H1 (cell line): ENCODE measurements around the gene HBA2. TPM values are rescaled to one million over a fixed set of nuclear protein-coding genes. Genes with fewer than 3 reads are reported as not detected.
A peak's percentile ranks its signal among the peaks of the same experiment; 100 is the strongest.

Experiments used
- CTCF ChIA-PET: fragments of 300-600 bp; sonication (Branson Sonifier 250); formaldehyde crosslinking; loops from one replicate; lab custom pipeline; 2021; ENCODE audit not compliant: partially characterized antibody; lab: Charles Lee
- POLR2A ChIA-PET: fragments of 300-600 bp; sonication (Branson Sonifier 250); formaldehyde crosslinking; loops from one replicate; lab custom pipeline; 2021; ENCODE audit warnings: inconsistent platforms; ENCODE audit not compliant: partially characterized antibody; lab: Charles Lee
- DNase-seq, 2 experiments: peaks; one replicate each; pipeline versions ENCODE4 v3.0.0 to v3.0.0-alpha.2; 2010 to 2022; ENCODE audit warnings: low spot score in 2 of 2, low read depth in 1 of 2, mixed read lengths in 1 of 2
- FAIRE-seq: peaks from 2 replicates; lab custom pipeline; 2011; peaks lifted over from hg19 to GRCh38; lab: Jason Lieb, UNC
- H2AFZ ChIP-seq: 2 replicates; pipeline ENCODE4 v1.8.1; 2012; ENCODE audit warnings: low read length, inconsistent platforms
- H2AK5ac ChIP-seq: 2 replicates; pipeline ENCODE4 v1.6.1; 2013; ENCODE audit warnings: low read depth, low read length
- H2BK120ac ChIP-seq: replicated peaks from 2 replicates; pipeline ENCODE3; 2013; ENCODE audit warnings: low read depth, low read length, inconsistent platforms
- H2BK12ac ChIP-seq: 2 replicates; pipeline ENCODE4 v1.6.1; 2013; ENCODE audit warnings: low read depth, low read length
- H2BK15ac ChIP-seq: 2 replicates; pipeline ENCODE4 v1.6.1; 2013; ENCODE audit warnings: low read length
- H2BK20ac ChIP-seq: 2 replicates; pipeline ENCODE4 v1.6.1; 2013; ENCODE audit warnings: low read length
- H2BK5ac ChIP-seq: 2 replicates; pipeline ENCODE4 v1.6.1; 2013; ENCODE audit warnings: low read depth, low read length
- H3K14ac ChIP-seq: 2 replicates; pipeline ENCODE4 v1.6.1; 2013; ENCODE audit warnings: inconsistent platforms; ENCODE audit not compliant: insufficient read length
- H3K18ac ChIP-seq: 2 replicates; pipeline ENCODE4 v1.6.1; 2013; ENCODE audit warnings: low read length; ENCODE audit errors: extremely low read depth
- H3K23ac ChIP-seq: 2 replicates; pipeline ENCODE4 v1.6.1; 2013; ENCODE audit warnings: inconsistent platforms; ENCODE audit not compliant: insufficient read length
- H3K23me2 ChIP-seq: 2 replicates; pipeline ENCODE4 v1.6.1; 2013; ENCODE audit warnings: low read depth, low read length
- H3K27ac ChIP-seq: 2 replicates; pipeline ENCODE4 v1.6.1; 2011; ENCODE audit warnings: low read depth, low read length, inconsistent platforms
- H3K27me3 ChIP-seq, 4 experiments: replicated peaks in 1 of 4; 1 replicate in 1 of 4; 2 replicates in 3 of 4; pipeline versions ENCODE4 v1.6.1 to v1.8.1; 2011 to 2013; ENCODE audit warnings: low read length in 3 of 4, mild to moderate bottlenecking in 3 of 4, inconsistent platforms in 2 of 4, mixed read lengths in 2 of 4, moderate library complexity in 1 of 4; ENCODE audit not compliant: control insufficient read depth in 3 of 4, insufficient read depth in 3 of 4; ENCODE audit errors: extremely low read depth in 1 of 4
- H3K36me3 ChIP-seq, 4 experiments: 2 replicates each; pipeline versions ENCODE4 v1.6.1 to v1.8.1; 2011 to 2013; ENCODE audit warnings: mild to moderate bottlenecking in 4 of 4, low read length in 3 of 4, moderate library complexity in 2 of 4, control low read depth in 1 of 4, inconsistent platforms in 1 of 4; ENCODE audit not compliant: insufficient read depth in 4 of 4, control insufficient read depth in 2 of 4
- H3K4ac ChIP-seq: replicated peaks from 2 replicates; pipeline ENCODE3; 2013; ENCODE audit warnings: low read length, low read depth, mixed read lengths, inconsistent platforms; ENCODE audit not compliant: insufficient read length
- H3K4me1 ChIP-seq, 4 experiments: replicated peaks in 1 of 4; 1 replicate in 1 of 4; 2 replicates in 3 of 4; pipeline versions ENCODE4 v1.6.1 to v1.8.1; 2011 to 2013; ENCODE audit warnings: low read length in 3 of 4, inconsistent platforms in 2 of 4, mixed read lengths in 1 of 4; ENCODE audit not compliant: insufficient read depth in 4 of 4, control insufficient read depth in 3 of 4
- H3K4me2 ChIP-seq, 2 experiments: 2 replicates each; pipeline versions ENCODE4 v1.6.1 to v1.8.1; 2011 to 2013; ENCODE audit warnings: low read depth in 2 of 2, low read length in 2 of 2, control low read depth in 1 of 2, inconsistent platforms in 1 of 2, mild to moderate bottlenecking in 1 of 2; ENCODE audit not compliant: insufficient read depth in 1 of 2
- H3K4me3 ChIP-seq, 4 experiments: fragments of 200-600, 300-600 bp in 1 of 4; sonication (generic), shearing (Covaris generic), sonication (Bioruptor Twin) in 1 of 4; 2 replicates each; pipeline versions ENCODE4 v1.5.1 to v1.8.1; 2011 to 2016; ENCODE audit warnings: low read length in 4 of 4, low read depth in 3 of 4, control low read depth in 2 of 4, inconsistent platforms in 2 of 4, mild to moderate bottlenecking in 2 of 4, mixed read lengths in 1 of 4, moderate library complexity in 1 of 4; ENCODE audit not compliant: insufficient read depth in 2 of 4; ENCODE audit errors: extremely low read depth in 1 of 4
- H3K56ac ChIP-seq: replicated peaks from 2 replicates; pipeline ENCODE3; 2013; ENCODE audit warnings: low read depth, mild to moderate bottlenecking, mixed read lengths, low read length, inconsistent platforms; ENCODE audit not compliant: insufficient read length
- H3K79me1 ChIP-seq: 2 replicates; pipeline ENCODE4 v1.6.1; 2013; ENCODE audit warnings: low read depth, low read length, control low read depth
- H3K79me2 ChIP-seq, 2 experiments: 2 replicates each; pipeline versions ENCODE4 v1.6.1 to v1.8.1; 2012 to 2013; ENCODE audit warnings: low read length in 2 of 2, mild to moderate bottlenecking in 2 of 2, inconsistent platforms in 1 of 2; ENCODE audit not compliant: insufficient read depth in 2 of 2, control insufficient read depth in 1 of 2
- H3K9ac ChIP-seq, 4 experiments: replicated peaks in 1 of 4; 1 replicate in 1 of 4; 2 replicates in 3 of 4; pipeline versions ENCODE4 v1.6.1 to v1.8.1; 2011 to 2013; ENCODE audit warnings: low read depth in 3 of 4, low read length in 3 of 4, control low read depth in 2 of 4, mild to moderate bottlenecking in 2 of 4, moderate library complexity in 2 of 4, inconsistent platforms in 1 of 4; ENCODE audit errors: extremely low read depth in 1 of 4
- H3K9me3 ChIP-seq, 2 experiments: 2 replicates each; pipeline versions ENCODE4 v1.6.1 to v1.8.1; 2012 to 2013; ENCODE audit warnings: mild to moderate bottlenecking in 2 of 2, moderate library complexity in 2 of 2, control low read depth in 1 of 2, inconsistent platforms in 1 of 2, low read depth in 1 of 2, low read length in 1 of 2, mixed read lengths in 1 of 2; ENCODE audit not compliant: insufficient read depth in 2 of 2
- H4K20me1 ChIP-seq, 2 experiments: replicated peaks in 1 of 2; 2 replicates each; pipeline versions ENCODE3 to v1.8.1; 2011 to 2013; ENCODE audit warnings: inconsistent platforms in 2 of 2, low read length in 2 of 2, mild to moderate bottlenecking in 1 of 2; ENCODE audit not compliant: insufficient read depth in 2 of 2, control insufficient read depth in 1 of 2
- H4K5ac ChIP-seq: 2 replicates; pipeline ENCODE4 v1.6.1; 2013; ENCODE audit warnings: low read length, low read depth, mixed read lengths, inconsistent platforms; ENCODE audit not compliant: insufficient read length
- H4K8ac ChIP-seq: 2 replicates; pipeline ENCODE4 v1.8.0; 2013; ENCODE audit warnings: mild to moderate bottlenecking, moderate library complexity, low read length, inconsistent platforms; ENCODE audit not compliant: insufficient read depth; ENCODE audit errors: extremely low read depth
- H4K91ac ChIP-seq: replicated peaks from 2 replicates; pipeline ENCODE3; 2013; ENCODE audit warnings: low read length, mixed read lengths, inconsistent platforms; ENCODE audit not compliant: insufficient read length
- CREB1 ChIP-seq: IDR thresholded peaks from 2 replicates; pipeline ENCODE4 v1.6.1; 2012; ENCODE audit warnings: inconsistent platforms
- KDM4A ChIP-seq: IDR thresholded peaks from one replicate; pipeline ENCODE4 v1.7.1; 2012; ENCODE audit warnings: low read depth, mild to moderate bottlenecking, moderate library complexity, low read length, inconsistent platforms; ENCODE audit not compliant: severe bottlenecking
- WGBS, 2 experiments: shearing (Covaris generic) in 1 of 2; methylation state at CpG; one replicate each; pipeline versions ENCODE4 v1.1.6 to v1.1.7; 2013 to 2015; ENCODE audit warnings: low lambda C conversion rate in 2 of 2, mixed read lengths in 2 of 2, inconsistent platforms in 1 of 2, low coverage in 1 of 2, missing lambda C conversion rate in 1 of 2; ENCODE audit not compliant: insufficient replicate concordance in 2 of 2, insufficient coverage in 1 of 2, insufficient read length in 1 of 2; ENCODE audit errors: extremely low coverage in 1 of 2, missing lambda C conversion rate in 1 of 2; 5-methylcytosine and 5-hydroxymethylcytosine counted together
- polyA plus RNA-seq, 7 experiments: library from polyadenylated mRNA; depleted of rRNA in 3 of 7; stranded (reverse) in 5 of 7; unstranded in 2 of 7; fragments of >200 nt in 5 of 7; fragments of 200-250 nt in 2 of 7; gene quantifications; 1 replicate in 5 of 7; 2 replicates in 1 of 7; 4 replicates in 1 of 7; pipeline versions ENCODE4 v1.2.1 to v1.2.3, GENCODE V29; 2011 to 2013; ENCODE audit warnings: missing spikeins in 2 of 7, mixed read lengths in 2 of 7
- total RNA-seq: library from RNA; stranded (reverse); fragmentation: NEBNext Ultra II Directional; extraction: Animal tissue kit (Norgen Biotek cat#: 25700); gene quantifications from 2 replicates; pipeline ENCODE4 v1.2.1, GENCODE V29; 2021

HBA2 gene
- total and polyA plus RNA-seq, 2 of the 8 experiments (the other 6 are each of a cell fraction or from before 2014, with no cell fraction given): 6.1 TPM; not detected in 1

DNA sequence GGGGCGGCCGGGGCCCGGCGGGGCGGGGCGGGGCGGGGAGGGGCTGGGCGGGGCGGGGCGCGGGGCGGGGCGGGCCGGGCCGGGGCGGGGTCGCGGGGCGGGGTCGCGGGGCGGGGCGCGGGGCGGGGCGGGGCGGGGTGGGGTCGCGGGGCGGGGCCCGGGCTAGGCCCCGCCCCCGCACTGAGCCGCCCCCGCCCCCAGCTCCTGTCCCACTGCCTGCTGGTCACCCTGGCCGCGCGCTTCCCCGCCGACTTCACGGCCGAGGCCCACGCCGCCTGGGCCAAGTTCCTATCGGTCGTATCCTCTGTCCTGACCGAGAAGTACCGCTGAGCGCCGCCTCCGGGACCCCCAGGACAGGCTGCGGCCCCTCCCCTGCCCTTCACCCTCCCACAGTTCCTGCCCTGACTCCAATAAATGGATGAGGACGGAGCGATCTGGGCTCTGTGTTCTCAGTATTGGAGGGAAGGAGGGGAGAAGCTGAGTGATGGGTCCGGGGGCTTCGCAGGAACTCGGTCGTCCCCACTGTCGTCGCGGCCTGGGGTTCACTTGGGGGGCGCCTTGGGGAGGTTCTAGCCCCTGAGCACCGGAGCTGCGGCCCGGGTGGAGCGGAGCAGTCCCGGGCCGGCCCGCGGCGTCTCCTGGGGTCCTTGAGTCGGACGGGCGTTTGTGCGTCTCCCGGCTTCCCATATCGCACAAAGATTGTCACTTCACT, 7.7 kb upstream of the HBA2 start:
- Histone ChIP-seq H2BK20ac (no peak overlapping the region), H2AFZ (no peak overlapping the region), H3K9ac (no peak overlapping the region), H3K56ac (no peak overlapping the region), H2BK12ac (no peak overlapping the region), H3K27me3 (peaks cover 33 to 58% (median 54%) of the 10 kb centered on the region in 4 experiments), H3K4ac (no peak overlapping the region), H4K91ac (no peak overlapping the region), H3K23ac (no peak overlapping the region), H3K9me3 (no peaks in the 10 kb centered on the region), H2BK15ac (no peak overlapping the region), H3K27ac (no peak overlapping the region), H4K5ac (no peak overlapping the region), H3K4me3 (peak overlapping the region; percentile 14 to 59 (median 20); a peak in 7 of 8 replicates), H2BK5ac (no peak overlapping the region), H3K79me2 (no peaks in the 10 kb centered on the region), H3K36me3 (peaks cover 0 to 9% (median 0%) of the 10 kb centered on the region in 4 experiments; a peak in 2 of 8 replicates), H4K8ac (no peak overlapping the region), H3K4me1 (peaks cover 0 to 18% (median 16%) of the 10 kb centered on the region in 4 experiments; a peak in 6 of 7 replicates), H3K4me2 (peak overlapping the region; percentile 64 to 78), H3K14ac (no peak overlapping the region), H2AK5ac (no peak overlapping the region), H3K23me2 (peaks cover 10% of the 10 kb centered on the region; the same call in 1 of the 2 replicates), H3K18ac (no peak overlapping the region), H4K20me1 (peaks cover 2 to 8% of the 10 kb centered on the region in 2 experiments), H2BK120ac (no peak overlapping the region), H3K79me1 (no peaks in the 10 kb centered on the region)
- peak; percentile 9 for TF ChIP-seq KDM4A
- TF ChIP-seq CREB1: no peak
- peak in 1 of 2 experiments; percentile 82 for DNase-seq
- ChIA-PET POLR2A (interaction anchor here (5.0 kb wide), 1 partner anchor 16 kb away, joined by 29 read pairs; the partner anchor contains the start of gene HBQ1), CTCF (interaction anchor here (1.1 to 5.6 kb wide), 3 partner anchors 15 to 48 kb away, joined by 3 to 24 read pairs (median 5); partner anchors contain the start of gene HBQ1)
- FAIRE-seq: no peak
- WGBS, 2 experiments: 4% methylated on average over 32 of the region's 77 CpGs; no CpG with 5 or more reads in 1 of the 2 experiments
